NB4 (cell line): ENCODE results near the gene XIRP1.

Experiments used
- CTCF ChIP-seq: IDR thresholded peaks from one replicate; pipeline ENCODE4 v1.5.1; 2012; ENCODE audit warnings: low read depth, low read length
- MAX ChIP-seq: IDR thresholded peaks from 2 replicates; pipeline ENCODE4 v1.6.1; 2011; ENCODE audit warnings: low read depth, low read length
- POLR2A ChIP-seq: IDR thresholded peaks from 2 replicates; pipeline ENCODE4 v1.6.1; 2011; ENCODE audit warnings: mild to moderate bottlenecking; ENCODE audit not compliant: insufficient read length; ENCODE audit errors: extremely low read depth

GRCh38 chr3:39166134-39166710 is 26.2 kb downstream of the XIRP1 start:
- TF ChIP-seq POLR2A (no peak), CTCF (no peak), MAX (no peak)
